IMR-90 (cell line): ENCODE data around the gene SMCO4. TPM values are rescaled to one million over a fixed set of nuclear protein-coding genes. Genes with fewer than 3 reads are reported as not detected.

Experiments
- ATAC-seq: fragments of 200-7000 bp; cut with Tn5 transposase; 2 replicates; pipeline ENCODE4 v1.9.1; 2020; ENCODE audit warnings: low read depth, mild to moderate bottlenecking, moderate library complexity
- BruUV-seq: library from RNA; stranded (reverse); fragments of 400-500 nt; replicated peaks from 2 replicates; lab custom pipeline; 2021; lab: Mats Ljungman, UMichigan
- CTCF ChIA-PET: fragments of 300-600 bp; formaldehyde crosslinking; extraction: SDS; loops from one replicate; lab custom pipeline; 2021; ENCODE audit warnings: antibody characterized with exemption; lab: Yijun Ruan, JAX
- POLR2A ChIA-PET: fragments of 300-600 bp; sonication (Branson Sonifier 250); formaldehyde crosslinking; loops from one replicate; lab custom pipeline; 2022; ENCODE audit warnings: antibody characterized with exemption; ENCODE audit not compliant: unreplicated experiment; lab: Charles Lee
- DNase-seq: peaks from one replicate; pipeline ENCODE4 v3.0.0; 2013
- H2AFZ ChIP-seq: replicated peaks from 2 replicates; pipeline ENCODE3; 2013; ENCODE audit warnings: low read length, mild to moderate bottlenecking; ENCODE audit not compliant: poor library complexity
- H2AK5ac ChIP-seq: 2 replicates; pipeline ENCODE4 v1.6.1; 2013; ENCODE audit warnings: low read depth, low read length, inconsistent platforms
- H2AK9ac ChIP-seq: replicated peaks from 2 replicates; pipeline ENCODE3; 2013; ENCODE audit warnings: mild to moderate bottlenecking, low read depth, low read length, moderate library complexity; ENCODE audit not compliant: poor library complexity
- H2BK120ac ChIP-seq: 2 replicates; pipeline ENCODE4 v1.6.1; 2013; ENCODE audit warnings: low read depth, low read length, inconsistent platforms
- H2BK15ac ChIP-seq: 3 replicates; pipeline ENCODE4 v1.6.1; 2013; ENCODE audit warnings: low read depth, low read length, inconsistent platforms
- H2BK20ac ChIP-seq: 2 replicates; pipeline ENCODE4 v1.6.1; 2013; ENCODE audit warnings: low read depth, mild to moderate bottlenecking, inconsistent platforms, low read length, moderate library complexity
- H2BK5ac ChIP-seq: 2 replicates; pipeline ENCODE4 v1.6.1; 2013; ENCODE audit warnings: mild to moderate bottlenecking, low read depth, low read length, inconsistent platforms; ENCODE audit not compliant: poor library complexity, severe bottlenecking
- H3K14ac ChIP-seq: replicated peaks from 2 replicates; pipeline ENCODE4 v1.6.1; 2013; ENCODE audit warnings: low read depth, low read length, inconsistent platforms
- H3K18ac ChIP-seq: 2 replicates; pipeline ENCODE4 v1.6.1; 2013; ENCODE audit warnings: low read depth, low read length, control low read depth
- H3K23ac ChIP-seq: 2 replicates; pipeline ENCODE4 v1.6.1; 2013; ENCODE audit warnings: low read depth, low read length, inconsistent platforms
- H3K27ac ChIP-seq: 2 replicates; pipeline ENCODE4 v1.5.1; 2013; ENCODE audit warnings: mild to moderate bottlenecking, control low read depth, low read length; ENCODE audit not compliant: insufficient read depth
- H3K27me3 ChIP-seq: 2 replicates; pipeline ENCODE4 v1.6.1; 2013; ENCODE audit warnings: low read length; ENCODE audit not compliant: control insufficient read depth, insufficient read depth
- H3K36me3 ChIP-seq: 2 replicates; pipeline ENCODE4 v1.6.1; 2013; ENCODE audit warnings: low read length, mixed read lengths; ENCODE audit not compliant: control insufficient read depth, insufficient read depth
- H3K4ac ChIP-seq: 2 replicates; pipeline ENCODE4 v1.6.1; 2013; ENCODE audit warnings: low read depth, low read length, inconsistent platforms
- H3K4me1 ChIP-seq: 2 replicates; pipeline ENCODE4 v1.6.1; 2013; ENCODE audit warnings: low read length, mixed read lengths; ENCODE audit not compliant: control insufficient read depth, insufficient read depth
- H3K4me2 ChIP-seq: 2 replicates; pipeline ENCODE4 v1.6.1; 2013; ENCODE audit warnings: low read depth, mild to moderate bottlenecking, control low read depth, low read length, moderate library complexity
- H3K4me3 ChIP-seq: 2 replicates; pipeline ENCODE4 v1.5.1; 2013; ENCODE audit warnings: low read depth, mild to moderate bottlenecking, control low read depth, low read length, moderate library complexity; ENCODE audit not compliant: insufficient read depth
- H3K56ac ChIP-seq: 2 replicates; pipeline ENCODE4 v1.6.1; 2013; ENCODE audit warnings: low read length, inconsistent platforms; ENCODE audit not compliant: insufficient read depth; ENCODE audit errors: extremely low read depth
- H3K79me1 ChIP-seq, 2 experiments: 2 replicates each; pipeline ENCODE4 v1.6.1; 2013; ENCODE audit warnings: low read length in 2 of 2, inconsistent platforms in 1 of 2, low read depth in 1 of 2
- H3K9ac ChIP-seq: 2 replicates; pipeline ENCODE4 v1.6.1; 2013; ENCODE audit warnings: low read depth, low read length, control low read depth
- H3K9me1 ChIP-seq: 2 replicates; pipeline ENCODE4 v1.6.1; 2013; ENCODE audit warnings: low read length, inconsistent platforms; ENCODE audit not compliant: insufficient read depth
- H3K9me3 ChIP-seq: 2 replicates; pipeline ENCODE4 v1.6.1; 2013; ENCODE audit warnings: low read length; ENCODE audit not compliant: control insufficient read depth, insufficient read depth
- H4K20me1 ChIP-seq: 2 replicates; pipeline ENCODE4 v1.6.1; 2013; ENCODE audit warnings: low read length, inconsistent platforms; ENCODE audit not compliant: insufficient read depth
- H4K5ac ChIP-seq: 2 replicates; pipeline ENCODE4 v1.6.1; 2013; ENCODE audit warnings: mild to moderate bottlenecking, low read depth, low read length, control low read depth
- H4K8ac ChIP-seq, 2 experiments: 2 replicates each; pipeline ENCODE4 v1.6.1; 2013; ENCODE audit warnings: low read depth in 2 of 2, low read length in 2 of 2, control low read depth in 1 of 2, inconsistent platforms in 1 of 2
- H4K91ac ChIP-seq: 2 replicates; pipeline ENCODE4 v1.6.1; 2013; ENCODE audit warnings: low read depth, low read length, inconsistent platforms; ENCODE audit not compliant: insufficient read depth
- MAFK ChIP-seq: IDR thresholded peaks from 2 replicates; pipeline ENCODE4 v1.6.1; 2012; ENCODE audit warnings: low read depth, low read length, improper control_type of control experiment
- WGBS, 2 experiments: methylation state at CpG; one replicate each; pipeline versions ENCODE4 v1.1.5 to v1.1.7; 2013; ENCODE audit warnings: missing lambda C conversion rate in 2 of 2; ENCODE audit not compliant: insufficient read length in 1 of 2; ENCODE audit errors: extremely low coverage in 2 of 2; 5-methylcytosine and 5-hydroxymethylcytosine counted together
- dilution Hi-C: fragments of 300-500 bp; cut with HindIII; formaldehyde crosslinking; loops from one replicate; pipeline ENCODE4 v1.14.3; 2018; ENCODE audit warnings: low sequenced_read_pairs; ENCODE audit not compliant: unreplicated experiment
- in situ Hi-C: fragments of 300-500 bp; cut with MboI; formaldehyde crosslinking; loops from 3 replicates; pipeline ENCODE4 v1.14.3; 2019; ENCODE audit warnings: low sequenced_read_pairs, inconsistent platforms, mixed read lengths
- intact Hi-C: fragments of 100-400 bp; cut with micrococcal nuclease; formaldehyde crosslinking; loops from 2 replicates; pipeline ENCODE4 v1.10.0; 2022
- polyA plus RNA-seq, 3 experiments: library from polyadenylated mRNA; depleted of rRNA; stranded (reverse); fragments of >200 nt; gene quantifications; 2 replicates each; pipeline ENCODE4 v1.2.3, GENCODE V29; 2012; ENCODE audit warnings: low replicate concordance in 1 of 3
- total RNA-seq: library from RNA; depleted of rRNA; stranded (reverse); fragments of >200 nt; gene quantifications from 2 replicates; pipeline ENCODE4 v1.2.3, GENCODE V29; 2012
- TF ChIP-seq, protein P1 (sequence below): fragments of 150-350 bp; IDR thresholded peaks from 2 replicates; pipeline ENCODE4 v1.6.1; 2017; ENCODE audit warnings: mild to moderate bottlenecking, antibody characterized with exemption, low read length, low read depth

Gene SMCO4
- total and polyA plus RNA-seq, 2 of the 4 experiments (the other 2 are of a cell fraction), result 2.2 to 17.7 TPM

DNA sequence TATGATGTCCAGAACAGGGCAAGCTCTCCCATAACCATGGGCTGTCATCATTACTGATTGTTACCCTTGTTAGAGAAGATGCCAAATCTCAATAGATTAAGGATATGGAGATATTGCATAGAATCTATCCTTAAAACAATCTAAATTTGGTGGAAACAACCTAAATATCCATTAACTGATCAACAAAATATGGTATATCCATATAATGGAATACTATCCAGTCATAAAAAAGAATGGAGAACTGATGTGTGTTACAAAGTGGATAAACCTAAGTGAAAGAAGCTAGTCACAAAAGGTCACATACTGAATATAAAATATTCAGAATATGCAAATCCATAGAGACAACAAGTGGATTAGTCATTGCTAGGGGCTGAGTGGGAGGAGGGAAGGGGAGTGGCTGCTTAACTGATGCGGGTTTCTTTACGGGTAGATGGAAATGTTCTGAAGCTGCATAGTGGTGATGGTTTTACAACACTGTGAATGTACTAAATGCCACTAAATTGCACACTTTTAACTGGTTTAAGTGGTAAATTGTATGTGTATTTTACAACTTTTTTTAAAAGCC is 36.1 kb upstream of the SMCO4 start:
- H3K4me2 ChIP-seq, result no peak overlapping the region
- no peaks in the 10 kb centered on the region; the same call in 1 of the 2 replicates for H4K20me1 ChIP-seq
- H3K56ac ChIP-seq, result no peak overlapping the region
- H2AFZ ChIP-seq, result no peak overlapping the region
- ChIA-PET CTCF (no interaction called here), POLR2A (no interaction called here)
- no peak overlapping the region for H2BK120ac ChIP-seq
- H3K14ac ChIP-seq, result no peak overlapping the region
- no peaks in the 10 kb centered on the region for H3K79me1 ChIP-seq
- BruUV-seq, result no TSS peak
- H3K23ac ChIP-seq, result no peak overlapping the region
- H3K27me3 ChIP-seq, result no peaks in the 10 kb centered on the region
- H2BK20ac ChIP-seq, result no peak overlapping the region
- TF ChIP-seq, protein P1, sequence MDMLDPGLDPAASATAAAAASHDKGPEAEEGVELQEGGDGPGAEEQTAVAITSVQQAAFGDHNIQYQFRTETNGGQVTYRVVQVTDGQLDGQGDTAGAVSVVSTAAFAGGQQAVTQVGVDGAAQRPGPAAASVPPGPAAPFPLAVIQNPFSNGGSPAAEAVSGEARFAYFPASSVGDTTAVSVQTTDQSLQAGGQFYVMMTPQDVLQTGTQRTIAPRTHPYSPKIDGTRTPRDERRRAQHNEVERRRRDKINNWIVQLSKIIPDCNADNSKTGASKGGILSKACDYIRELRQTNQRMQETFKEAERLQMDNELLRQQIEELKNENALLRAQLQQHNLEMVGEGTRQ, result no peak
- no peak for TF ChIP-seq MAFK
- no peak overlapping the region for H2BK5ac ChIP-seq
- WGBS, 2 experiments, result no CpG with 5 or more reads among the region's 2 CpGs
- H2AK5ac ChIP-seq, result no peak overlapping the region
- H3K4ac ChIP-seq, result no peak overlapping the region
- H3K9me3 ChIP-seq, result no peaks in the 10 kb centered on the region
- dilution Hi-C loops (no loop called here), in situ Hi-C loops (no loop called here), intact Hi-C loops (no loop called here)
- no peak overlapping the region for H3K4me3 ChIP-seq
- no peak overlapping the region for H2BK15ac ChIP-seq
- H3K9me1 ChIP-seq, result no peaks in the 10 kb centered on the region
- no peak overlapping the region for H3K18ac ChIP-seq
- no peak for DNase-seq
- no peak overlapping the region for H4K5ac ChIP-seq
- no peaks in the 10 kb centered on the region for H3K4me1 ChIP-seq
- no peak overlapping the region for H3K9ac ChIP-seq
- H3K36me3 ChIP-seq, result no peaks in the 10 kb centered on the region
- no peak for ATAC-seq
- no peak overlapping the region for H4K8ac ChIP-seq
- H3K27ac ChIP-seq, result no peak overlapping the region
- no peak overlapping the region for H2AK9ac ChIP-seq
- no peak overlapping the region for H4K91ac ChIP-seq
